Stimulated activated CD4-positive, alpha-beta T cell treated with anti-CD3 and anti-CD28 coated beads, TNF-alpha, amount 100 ng/mL, for 4 hours (primary cell): ENCODE results near the gene CTDSP2.
"Not testable (repeated sequence)": the region's sequence is repeated elsewhere in the genome, so short reads cannot be mapped to it uniquely, and the experiment has no call there.

Experiments used
- DNase-seq, 3 experiments: peaks; one replicate each; pipeline ENCODE4 v3.0.0-alpha.2; 2020; ENCODE audit warnings: low read depth in 3 of 3

Gene CTDSP2

GRCh38 chr12:57852620-57853500 lies 6.3 kb upstream of the CTDSP2 start:
- DNase-seq = no peak

GRCh38 chr12:57852200-57852599 lies 5.7 kb upstream of the CTDSP2 start:
- no peak for DNase-seq

DNA sequence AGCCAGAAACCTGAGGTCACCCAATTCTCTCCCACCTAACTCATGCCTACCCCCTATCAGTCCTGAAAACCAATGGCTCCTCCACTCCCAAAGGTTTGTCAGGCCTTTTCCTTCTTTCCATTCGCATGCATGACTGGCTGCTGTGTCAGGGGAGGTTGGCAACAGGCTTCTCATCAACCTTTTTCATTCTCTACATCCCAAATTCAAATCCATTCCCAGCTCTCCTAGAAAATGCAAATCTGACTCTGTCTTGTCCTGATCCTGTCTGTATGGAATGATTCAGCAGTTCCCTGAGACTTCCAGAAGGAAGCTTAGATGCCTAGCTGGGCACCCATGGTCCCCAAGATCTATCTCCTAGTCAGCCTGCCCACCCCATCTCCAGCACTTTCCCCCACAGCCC lies 5.0 kb upstream of the CTDSP2 start:
- no peak for DNase-seq

- DNase-seq = no peak
Observed at GRCh38 chr12:57850854-57851430, 4.4 kb upstream of the CTDSP2 start.

- DNase-seq = not testable (repeated sequence)
Observed at GRCh38 chr12:57849447-57849846, 2.9 kb upstream of the CTDSP2 start.

- DNase-seq = no peak
Observed at GRCh38 chr12:57849035-57849434, 2.5 kb upstream of the CTDSP2 start.

DNA sequence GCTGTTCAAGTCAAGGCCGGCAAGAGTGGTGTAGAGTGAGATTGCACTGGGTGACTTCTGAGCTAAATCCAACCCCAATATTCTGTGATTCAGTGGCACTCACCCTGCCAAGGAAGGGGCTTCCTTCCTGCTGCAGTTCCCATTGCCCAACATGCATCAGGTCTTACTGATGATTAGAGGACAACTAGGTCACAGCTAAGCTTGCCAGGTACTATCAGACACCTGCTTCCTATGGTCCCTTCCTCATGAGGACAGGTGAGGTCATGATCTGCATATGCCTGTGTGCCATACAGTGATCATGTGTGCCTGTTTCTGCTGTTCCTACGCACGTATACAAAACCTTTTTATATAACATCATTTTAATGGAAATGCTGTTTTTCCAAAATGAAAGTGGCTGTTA lies 1.7 kb upstream of the CTDSP2 start:
- no peak for DNase-seq

GRCh38 chr12:57846285-57846576 lies 298 bp downstream of the CTDSP2 start:
- no peak for DNase-seq

DNA sequence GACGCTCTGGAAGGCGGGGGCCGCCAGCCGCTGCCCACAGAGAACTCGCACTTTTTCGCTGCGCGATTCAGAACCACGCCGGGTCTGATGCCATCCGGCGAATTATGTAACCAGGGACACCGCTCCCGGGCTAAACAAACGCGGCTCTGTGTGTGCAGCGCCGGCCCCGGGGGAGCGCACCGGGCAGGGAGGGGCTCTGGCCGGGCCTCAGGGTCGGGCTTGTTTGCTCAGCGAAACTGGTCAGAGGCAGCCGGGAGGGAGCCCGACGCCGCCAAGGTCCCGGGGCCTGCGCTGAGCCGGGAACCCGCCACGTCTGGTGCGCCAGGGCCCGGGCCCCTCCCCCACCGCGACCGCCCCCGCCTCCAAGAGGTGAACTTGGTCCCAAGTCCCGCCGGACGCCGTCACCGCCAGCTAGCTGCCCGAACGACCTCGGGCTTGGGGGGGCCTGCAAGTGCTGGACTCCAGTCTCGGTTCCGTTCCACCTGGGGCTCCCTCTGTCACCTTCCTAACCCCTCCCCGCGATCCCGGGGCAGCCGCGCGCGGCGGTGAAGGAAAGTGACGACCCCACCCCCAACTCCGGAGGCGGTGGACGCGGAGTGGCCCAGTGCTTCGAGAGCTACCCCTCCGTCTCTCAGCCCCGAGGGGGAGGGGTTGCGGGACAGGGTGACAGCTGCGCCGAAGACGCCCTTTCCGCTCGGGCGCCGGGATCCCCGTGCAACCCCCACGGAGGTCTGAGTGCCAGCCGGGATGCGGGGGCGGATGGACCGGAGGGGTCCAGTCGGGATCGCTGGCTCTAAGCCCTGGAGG lies 848 bp downstream of the CTDSP2 start:
- DNase-seq = peak; percentile 21 to 55 (median 31)

GRCh38 chr12:57844709-57845477 lies 1.6 kb downstream of the CTDSP2 start:
- no peak for DNase-seq

- DNase-seq = no peak
Observed at GRCh38 chr12:57842342-57843294, 3.9 kb downstream of the CTDSP2 start.

DNA sequence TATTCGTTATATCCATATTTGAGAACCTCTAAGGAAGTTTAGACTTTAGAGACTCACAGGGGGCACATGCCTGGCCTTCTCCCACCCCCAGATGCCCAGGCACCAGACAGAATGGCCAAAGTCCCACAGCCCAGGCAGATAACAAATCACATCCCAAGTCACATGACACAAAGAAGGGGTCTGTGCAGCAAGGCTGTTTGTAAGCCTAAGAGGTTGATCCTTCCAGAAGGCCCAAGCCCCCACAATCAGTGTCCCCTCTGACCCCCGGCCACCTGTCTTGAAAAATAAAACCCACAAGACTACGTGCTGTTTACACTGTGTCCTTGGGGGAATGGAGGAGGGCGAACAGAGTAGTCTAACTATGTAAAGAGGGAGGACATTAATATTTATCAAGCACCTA lies 5.1 kb downstream of the CTDSP2 start:
- DNase-seq = no peak

- DNase-seq = no peak
Observed at GRCh38 chr12:57840726-57841125, 5.8 kb downstream of the CTDSP2 start.

DNA sequence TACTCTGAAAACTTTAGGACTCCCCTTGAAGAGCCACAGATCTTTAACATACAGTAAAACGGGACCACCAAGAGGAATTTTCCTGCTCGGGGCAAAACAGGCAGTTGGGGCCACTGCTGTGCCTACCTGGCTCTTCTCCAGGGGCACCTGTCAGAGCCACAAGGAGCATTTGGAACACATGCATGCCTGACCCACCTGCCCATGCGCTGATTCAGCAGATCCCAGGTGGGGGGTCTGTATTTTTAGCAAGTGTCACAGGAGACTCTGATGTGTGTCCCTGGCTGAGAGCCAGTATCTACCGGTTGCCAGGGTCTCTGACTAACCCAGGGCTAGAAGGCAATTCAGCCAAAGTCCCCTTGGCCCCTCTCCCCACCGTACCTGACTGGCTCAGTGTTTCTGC lies 6.5 kb downstream of the CTDSP2 start:
- no peak for DNase-seq

- no peak for DNase-seq
Observed at GRCh38 chr12:57838594-57839302, 7.8 kb downstream of the CTDSP2 start.

GRCh38 chr12:57837864-57838562 lies 8.5 kb downstream of the CTDSP2 start:
- DNase-seq = no peak

GRCh38 chr12:57836442-57837375 lies 9.8 kb downstream of the CTDSP2 start:
- DNase-seq = no peak
